Hematopoietic multipotent progenitor cell treated with erythropoietin and hydrocortisone succinate and interleukin-3 and kit ligand, for 4 days (in vitro differentiated cells): ENCODE measurements around the gene STRA8.
"Not testable (repeated sequence)": the region's sequence is repeated elsewhere in the genome, so short reads cannot be mapped to it uniquely, and the experiment has no call there.

Experiments
- DNase-seq: peaks from one replicate; pipeline ENCODE4 v3.0.0-alpha.2; 2015

STRA8 gene

DNA sequence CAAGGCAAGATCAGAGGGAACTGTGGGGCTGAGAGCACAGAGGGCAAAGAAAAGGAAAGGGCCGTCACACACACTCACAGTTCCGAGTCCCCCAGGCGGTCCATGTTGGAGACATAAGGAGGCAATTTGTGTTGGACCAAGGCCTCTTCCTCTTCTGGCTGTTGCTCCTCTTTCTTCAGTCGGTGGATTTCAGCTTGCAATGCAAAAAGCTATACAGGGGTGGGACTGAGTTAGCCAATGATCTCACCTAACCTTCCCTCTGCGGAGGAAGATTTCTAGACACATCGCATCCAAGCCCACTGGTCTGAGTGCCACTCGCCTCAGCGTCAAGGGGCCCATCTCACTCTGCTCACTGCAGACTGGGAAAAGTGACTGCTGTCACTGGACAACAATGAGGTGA lies 27.8 kb upstream of the STRA8 start:
- no peak for DNase-seq

- peak; percentile 52 for DNase-seq
Observed at GRCh38 chr7:135206941-135207391, 26.7 kb upstream of the STRA8 start.

- DNase-seq = peak; percentile 31
Observed at GRCh38 chr7:135207406-135208101, 26.1 kb upstream of the STRA8 start.

GRCh38 chr7:135208102-135208793 lies 25.4 kb upstream of the STRA8 start:
- peak; percentile 83 for DNase-seq

- no peak for DNase-seq
Observed at GRCh38 chr7:135209225-135209834, 24.3 kb upstream of the STRA8 start.

DNA sequence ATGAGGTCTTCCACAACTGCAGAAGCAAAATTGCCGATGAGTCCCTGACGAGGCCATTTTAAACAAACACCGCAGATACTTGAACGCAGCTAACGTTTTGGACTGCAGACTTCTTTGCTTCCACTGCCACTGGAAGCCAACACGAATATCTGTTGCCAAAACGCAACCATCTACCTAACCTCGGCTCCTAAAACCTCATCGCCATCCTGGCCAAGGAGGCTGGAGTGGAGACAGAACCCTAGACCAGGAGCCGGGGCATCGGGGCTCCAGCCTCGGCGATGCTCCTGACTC lies 22.8 kb upstream of the STRA8 start:
- peak; percentile 53 for DNase-seq

GRCh38 chr7:135211179-135211945 lies 22.3 kb upstream of the STRA8 start, which contains the start of gene WDR91:
WDR91 (minus strand) TSS chr7:135211526; CDS start chr7:135211502, 24 bp downstream.
- peak; percentile 96 for DNase-seq

- DNase-seq = not testable (repeated sequence)
Observed at GRCh38 chr7:135211946-135212685, 21.5 kb upstream of the STRA8 start.

DNA sequence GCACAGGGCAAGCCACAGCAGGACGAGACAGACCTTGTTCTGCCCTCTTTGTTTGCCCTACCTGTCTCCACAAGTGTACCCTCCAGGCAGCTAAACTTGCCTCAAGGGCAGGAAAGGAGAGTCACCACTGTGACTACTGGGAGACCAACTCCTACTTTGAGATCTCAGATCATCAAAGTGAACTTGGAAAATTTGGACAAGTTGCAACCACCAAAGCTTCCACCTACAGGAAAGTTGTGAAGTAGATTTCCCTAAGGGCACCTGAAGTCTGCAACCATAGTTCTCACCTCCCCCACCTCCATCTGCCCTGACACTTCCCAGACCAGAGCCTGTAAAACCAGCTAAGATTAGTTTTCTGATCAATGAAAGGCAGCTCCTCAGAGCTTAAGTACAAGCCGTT lies 19.8 kb upstream of the STRA8 start:
- no peak for DNase-seq

- no peak for DNase-seq
Observed at GRCh38 chr7:135215180-135215579, 18.5 kb upstream of the STRA8 start.

- DNase-seq = no peak
Observed at GRCh38 chr7:135215698-135216097, 17.9 kb upstream of the STRA8 start.

GRCh38 chr7:135217645-135218509 lies 15.8 kb upstream of the STRA8 start:
- DNase-seq = no peak

GRCh38 chr7:135224027-135224426 lies 9.6 kb upstream of the STRA8 start:
- DNase-seq = peak; percentile 57

DNA sequence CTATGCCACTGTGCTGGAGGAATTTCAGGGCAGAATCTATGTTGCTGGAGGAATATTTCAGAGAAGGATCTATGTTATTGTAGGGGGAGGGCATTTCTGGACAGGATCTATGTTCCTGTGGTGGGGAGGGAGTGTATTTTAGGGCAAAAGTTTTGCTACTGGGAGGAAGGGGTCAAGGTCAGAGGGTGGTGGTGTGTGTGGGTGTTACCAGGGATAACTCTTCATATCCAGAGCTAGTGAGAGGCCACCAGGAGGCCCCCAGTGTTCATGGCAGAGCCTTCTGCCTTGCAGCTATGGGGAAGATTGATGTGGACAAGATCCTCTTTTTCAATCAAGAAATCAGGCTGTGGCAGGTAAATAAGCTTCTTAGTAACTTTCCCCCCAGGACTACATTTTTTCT lies 2.0 kb upstream of the STRA8 start:
- no peak for DNase-seq

GRCh38 chr7:135232087-135232486 lies 1.6 kb upstream of the STRA8 start:
- DNase-seq = no peak

GRCh38 chr7:135232720-135233119 lies 918 bp upstream of the STRA8 start:
- peak; percentile 35 for DNase-seq

- DNase-seq = not testable (repeated sequence)
Observed at GRCh38 chr7:135234095-135234494, 457 bp downstream of the STRA8 start.

- no peak for DNase-seq
Observed at GRCh38 chr7:135234727-135235126, 1.1 kb downstream of the STRA8 start.

- DNase-seq = no peak
Observed at GRCh38 chr7:135235841-135236240, 2.2 kb downstream of the STRA8 start.

DNA sequence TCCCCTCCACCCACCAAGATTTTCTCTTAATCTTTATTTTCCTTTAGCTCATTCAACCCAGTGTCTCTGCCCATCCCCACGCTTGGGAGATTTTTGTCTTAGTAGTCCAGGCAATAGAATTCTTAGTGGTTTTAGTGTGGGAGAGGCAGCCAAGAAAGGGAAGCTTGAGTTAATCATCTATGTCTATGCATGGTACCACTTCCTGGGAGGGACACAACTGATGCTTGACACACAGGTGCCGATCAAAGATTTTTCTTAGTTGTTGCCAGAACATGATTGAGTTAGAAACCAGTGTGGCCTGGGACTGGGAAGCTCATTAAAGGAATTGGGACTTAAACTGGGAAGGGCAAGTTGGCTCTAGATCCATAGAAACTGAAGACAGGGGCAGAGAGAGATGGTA lies 3.1 kb downstream of the STRA8 start:
- peak; percentile 45 for DNase-seq

- peak; percentile 36 for DNase-seq
Observed at GRCh38 chr7:135238112-135238744, 4.6 kb downstream of the STRA8 start.
